HG03039 (cell line): ENCODE results near the gene EDN3.

Source experiments
- ATAC-seq: cut with Tn5 transposase; IDR thresholded peaks from one replicate; pipeline ENCODE4 v1.9.1; 2021; ENCODE audit warnings: mild to moderate bottlenecking, moderate library complexity; ENCODE audit not compliant: unreplicated experiment

Gene EDN3

GRCh38 chr20:59360934-59361333 lies 60.5 kb downstream of the EDN3 start:
- no peak for ATAC-seq

- no peak for ATAC-seq
These were observed 61.0 kb downstream of the EDN3 start for GRCh38 chr20:59361411-59361810.

- ATAC-seq: no peak
These were observed 62.7 kb downstream of the EDN3 start for GRCh38 chr20:59363101-59363500.

- ATAC-seq: no peak
These were observed 64.2 kb downstream of the EDN3 start for GRCh38 chr20:59364611-59365010.

GRCh38 chr20:59365611-59366285 lies 65.3 kb downstream of the EDN3 start:
- no peak for ATAC-seq

GRCh38 chr20:59371431-59371830 lies 71.0 kb downstream of the EDN3 start:
- ATAC-seq: no peak

GRCh38 chr20:59374261-59374660 lies 73.8 kb downstream of the EDN3 start:
- ATAC-seq: no peak

GRCh38 chr20:59375541-59375940 lies 75.1 kb downstream of the EDN3 start:
- no peak for ATAC-seq
